ENCODE measurements around the gene SMIM32.

The SMIM32 gene

DNA sequence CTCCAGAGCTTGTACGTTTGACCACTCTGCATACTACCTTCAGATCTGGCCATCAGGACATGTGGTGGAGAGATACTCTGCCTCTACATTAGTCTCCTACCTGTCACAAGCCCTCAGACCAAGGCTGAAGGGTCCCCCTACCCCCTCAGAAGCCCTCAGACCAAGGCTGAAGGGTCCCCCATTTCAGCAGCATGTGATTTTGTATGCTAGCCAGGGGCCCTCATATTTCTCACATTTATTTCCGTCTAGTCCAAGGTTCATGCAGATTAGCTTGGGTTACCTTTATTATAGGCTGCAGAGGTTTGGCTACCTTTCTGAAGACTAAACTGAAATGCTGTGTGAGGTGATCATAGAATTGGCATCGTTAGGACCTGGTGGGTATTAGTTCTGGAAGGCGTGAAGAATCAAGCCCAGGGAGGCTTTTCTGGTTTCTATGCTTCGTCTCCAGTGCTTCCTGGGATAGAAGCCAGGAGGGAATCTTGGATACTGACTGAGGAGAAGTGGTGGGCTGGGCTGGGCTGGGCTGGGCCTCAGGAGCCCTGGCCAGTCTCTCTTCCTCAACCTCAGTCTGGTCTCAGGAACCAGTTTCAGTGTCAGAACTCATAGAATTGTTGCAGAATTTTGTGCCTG is 2.8 kb downstream of the SMIM32 start:
- Histone ChIP-seq H3K4me3 (ENCODE audit: low read length, poor library complexity, severe bottlenecking) (no peak overlapping the region), H3K36me3 (ENCODE audit: insufficient read depth, low read length) (peaks cover 7% of the 10 kb centered on the region; the same call in 1 of the 2 replicates), H2AFZ (ENCODE audit: low read length) (no peak overlapping the region), H3K9me2 (replicated peaks; ENCODE audit: low read depth, low read length) (no peaks in the 10 kb centered on the region), H3K27me3 (ENCODE audit: insufficient read depth, low read length, poor library complexity, severe bottlenecking) (no peaks in the 10 kb centered on the region), H3K9me3 (ENCODE audit: insufficient read depth, low read depth, low read length) (no peaks in the 10 kb centered on the region), H4K20me1 (ENCODE audit: insufficient read depth, low read length, poor library complexity, severe bottlenecking) (no peaks in the 10 kb centered on the region), H3K4me2 (ENCODE audit: low read depth, low read length, poor library complexity, severe bottlenecking) (no peak overlapping the region), H3K4me1 (ENCODE audit: insufficient read depth, low read length, poor library complexity, severe bottlenecking) (no peaks in the 10 kb centered on the region), H3K9ac (ENCODE audit: low read depth, low read length, poor library complexity, severe bottlenecking) (no peak overlapping the region), H3F3A (ENCODE audit: low read depth) (no peaks in the 10 kb centered on the region), H3K79me2 (ENCODE audit: insufficient read depth, low read length) (no peaks in the 10 kb centered on the region)
- TF ChIP-seq EZH2phosphoT487 (IDR thresholded peaks at IDR 0.05; ENCODE audit: borderline replicate concordance) (no peak), CTCF (conservative IDR thresholded peaks at IDR 0.05; ENCODE audit: low read length) (no peak)

DNA sequence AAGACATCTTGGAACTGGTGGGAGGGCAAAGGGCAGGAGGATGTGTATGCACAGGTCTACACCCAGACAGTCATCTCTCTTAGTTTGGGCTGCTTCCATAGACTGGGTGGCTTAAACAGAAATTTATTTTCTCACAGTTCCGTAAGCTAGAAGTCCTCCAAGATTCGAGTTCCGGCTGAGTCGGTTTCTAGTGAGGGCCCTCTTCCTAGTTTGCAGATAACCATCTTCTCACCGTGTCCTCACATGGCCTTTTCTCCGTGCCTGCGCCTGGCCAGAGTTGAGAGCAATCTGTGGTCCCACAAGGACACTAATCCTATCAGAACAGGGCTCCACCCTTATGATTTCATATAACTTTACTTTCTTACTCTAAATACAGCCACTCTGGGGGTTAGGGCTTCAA is 4.1 kb downstream of the SMIM32 start:
- Histone ChIP-seq H4K20me1 (ENCODE audit: insufficient read depth, low read length, poor library complexity, severe bottlenecking) (no peaks in the 10 kb centered on the region), H3K4me2 (ENCODE audit: low read depth, low read length, poor library complexity, severe bottlenecking) (no peak overlapping the region), H3K9me2 (replicated peaks; ENCODE audit: low read depth, low read length) (no peaks in the 10 kb centered on the region), H3K9me3 (ENCODE audit: insufficient read depth, low read depth, low read length) (no peaks in the 10 kb centered on the region), H3K27me3 (ENCODE audit: insufficient read depth, low read length, poor library complexity, severe bottlenecking) (no peaks in the 10 kb centered on the region), H3K79me2 (ENCODE audit: insufficient read depth, low read length) (no peaks in the 10 kb centered on the region), H3K4me3 (ENCODE audit: low read length, poor library complexity, severe bottlenecking) (no peak overlapping the region), H3K36me3 (ENCODE audit: insufficient read depth, low read length) (peaks cover 7% of the 10 kb centered on the region; the same call in 1 of the 2 replicates), H3F3A (ENCODE audit: low read depth) (no peaks in the 10 kb centered on the region), H3K4me1 (ENCODE audit: insufficient read depth, low read length, poor library complexity, severe bottlenecking) (no peaks in the 10 kb centered on the region), H2AFZ (ENCODE audit: low read length) (no peak overlapping the region), H3K9ac (ENCODE audit: low read depth, low read length, poor library complexity, severe bottlenecking) (no peak overlapping the region)
- TF ChIP-seq EZH2phosphoT487 (IDR thresholded peaks at IDR 0.05; ENCODE audit: borderline replicate concordance) (no peak), CTCF (conservative IDR thresholded peaks at IDR 0.05; ENCODE audit: low read length) (no peak)

GRCh38 chr5:136186796-136187195 is 6.2 kb downstream of the SMIM32 start:
- H3K27me3 ChIP-seq (ENCODE audit: insufficient read depth, low read length, poor library complexity, severe bottlenecking), result no peaks in the 10 kb centered on the region
- H3K4me2 ChIP-seq (ENCODE audit: low read depth, low read length, poor library complexity, severe bottlenecking), result no peak overlapping the region
- H3K4me3 ChIP-seq (ENCODE audit: low read length, poor library complexity, severe bottlenecking), result no peak overlapping the region
- TF ChIP-seq EZH2phosphoT487 (IDR thresholded peaks at IDR 0.05; ENCODE audit: borderline replicate concordance) (no peak), CTCF (conservative IDR thresholded peaks at IDR 0.05; ENCODE audit: low read length) (no peak)
- H4K20me1 ChIP-seq (ENCODE audit: insufficient read depth, low read length, poor library complexity, severe bottlenecking), result no peaks in the 10 kb centered on the region
- no peaks in the 10 kb centered on the region for H3K9me3 ChIP-seq (ENCODE audit: insufficient read depth, low read depth, low read length)
- no peak overlapping the region for H2AFZ ChIP-seq (ENCODE audit: low read length)
- no peaks in the 10 kb centered on the region for H3K79me2 ChIP-seq (ENCODE audit: insufficient read depth, low read length)
- no peaks in the 10 kb centered on the region for H3K4me1 ChIP-seq (ENCODE audit: insufficient read depth, low read length, poor library complexity, severe bottlenecking)
- H3F3A ChIP-seq (ENCODE audit: low read depth), result no peaks in the 10 kb centered on the region
- no peaks in the 10 kb centered on the region for H3K9me2 ChIP-seq (replicated peaks; ENCODE audit: low read depth, low read length)
- H3K9ac ChIP-seq (ENCODE audit: low read depth, low read length, poor library complexity, severe bottlenecking), result no peak overlapping the region
- H3K36me3 ChIP-seq (ENCODE audit: insufficient read depth, low read length), result peaks cover 7% of the 10 kb centered on the region; the same call in 1 of the 2 replicates

Data from Loucy (cell line).